Endothelial cell of umbilical vein (primary cell): Measurements from ENCODE around the gene C12orf43. TPM values are rescaled to one million over a fixed set of nuclear protein-coding genes. Genes with fewer than 3 reads are reported as not detected.

Experiments
- BruUV-seq: library from RNA; stranded (reverse); fragments of 400-500 nt; replicated peaks from 2 replicates; lab custom pipeline; 2021; lab: Mats Ljungman, UMichigan
- CTCF ChIA-PET: fragments of 300-600, 350-600 bp; sonication (Branson Sonifier 250); formaldehyde crosslinking; loops from one replicate; lab custom pipeline; 2021; ENCODE audit warnings: antibody characterized with exemption, inconsistent platforms; lab: Charles Lee
- POLR2A ChIA-PET: fragments of 300-600, 350-600 bp; sonication (Branson Sonifier 250); formaldehyde crosslinking; loops from one replicate; lab custom pipeline; 2021; ENCODE audit warnings: antibody characterized with exemption, inconsistent platforms; lab: Charles Lee
- DNase-seq: peaks from one replicate; pipeline ENCODE4 v3.0.0-alpha.2; 2011; ENCODE audit warnings: low read depth, low spot score
- FAIRE-seq: peaks from 2 replicates; lab custom pipeline; 2011; peaks lifted over from hg19 to GRCh38; lab: Jason Lieb, UNC
- H2AFZ ChIP-seq: 2 replicates; pipeline ENCODE4 v1.6.0; 2012; ENCODE audit warnings: low read depth, low read length, control low read depth, inconsistent platforms
- H3K27ac ChIP-seq: 2 replicates; pipeline ENCODE4 v1.5.1; 2011; ENCODE audit warnings: low read depth, mild to moderate bottlenecking, control low read depth, low read length, moderate library complexity; ENCODE audit not compliant: insufficient read depth
- H3K27me3 ChIP-seq, 2 experiments: 2 replicates each; pipeline versions ENCODE4 v1.6.0 to v1.6.1; 2011; ENCODE audit warnings: low read length in 2 of 2, mixed read lengths in 1 of 2; ENCODE audit not compliant: control insufficient read depth in 2 of 2, insufficient read depth in 2 of 2
- H3K36me3 ChIP-seq, 2 experiments: 2 replicates in 1 of 2; 3 replicates in 1 of 2; pipeline ENCODE4 v1.5.1; 2011; ENCODE audit warnings: low read length in 2 of 2, mild to moderate bottlenecking in 1 of 2, moderate library complexity in 1 of 2; ENCODE audit not compliant: control insufficient read depth in 2 of 2, insufficient read depth in 2 of 2; ENCODE audit errors: extremely low read depth in 1 of 2
- H3K4me1 ChIP-seq: 3 replicates; pipeline ENCODE4 v1.5.1; 2011; ENCODE audit warnings: mild to moderate bottlenecking, low read length; ENCODE audit not compliant: control insufficient read depth, insufficient read depth; ENCODE audit errors: extremely low read depth
- H3K4me2 ChIP-seq: 2 replicates; pipeline ENCODE4 v1.6.1; 2011; ENCODE audit warnings: low read length, control low read depth, mixed read lengths; ENCODE audit not compliant: insufficient read depth
- H3K4me3 ChIP-seq, 3 experiments: fragments of 200-600 bp in 1 of 3; sonication (generic), shearing (Covaris generic) in 1 of 3; replicated peaks in 1 of 3; 2 replicates each; pipeline ENCODE4 v1.5.1; 2011 to 2016; ENCODE audit warnings: control low read depth in 3 of 3, low read length in 3 of 3, mild to moderate bottlenecking in 2 of 3, inconsistent platforms in 1 of 3, low read depth in 1 of 3, moderate library complexity in 1 of 3; ENCODE audit not compliant: insufficient read depth in 1 of 3
- H3K79me2 ChIP-seq: 2 replicates; pipeline ENCODE4 v1.6.0; 2012; ENCODE audit warnings: low read length, inconsistent platforms; ENCODE audit not compliant: control insufficient read depth, insufficient read depth
- H3K9ac ChIP-seq: replicated peaks from 2 replicates; pipeline ENCODE3; 2011; ENCODE audit warnings: low read length, control low read depth; ENCODE audit not compliant: insufficient read depth; ENCODE audit errors: extremely low read depth
- H3K9me1 ChIP-seq: replicated peaks from 3 replicates; pipeline ENCODE4 v1.6.0; 2011; ENCODE audit warnings: mild to moderate bottlenecking, low read length; ENCODE audit not compliant: control insufficient read depth, insufficient read depth; ENCODE audit errors: extremely low read depth
- H3K9me3 ChIP-seq: replicated peaks from 2 replicates; pipeline ENCODE4 v1.5.1; 2012; ENCODE audit warnings: low read length, inconsistent platforms; ENCODE audit not compliant: control insufficient read depth, insufficient read depth
- H4K20me1 ChIP-seq: replicated peaks from 2 replicates; pipeline ENCODE3; 2011; ENCODE audit warnings: mild to moderate bottlenecking, low read length; ENCODE audit not compliant: control insufficient read depth, insufficient read depth; ENCODE audit errors: extremely low read depth
- CTCF ChIP-seq, 2 donors: IDR thresholded peaks; 1 replicate in 1 of 2; 2 replicates in 1 of 2; pipeline ENCODE4 v1.5.1; 2011; ENCODE audit warnings: low read length in 2 of 2, mild to moderate bottlenecking in 2 of 2, moderate library complexity in 2 of 2, control low read depth in 1 of 2, inconsistent platforms in 1 of 2, low read depth in 1 of 2; ENCODE audit not compliant: insufficient read depth in 1 of 2; ENCODE audit errors: extremely low read depth in 1 of 2
- EZH2 ChIP-seq: IDR thresholded peaks from 2 replicates; pipeline ENCODE4 v1.6.1; 2012; ENCODE audit warnings: borderline replicate concordance, low read depth, mild to moderate bottlenecking, moderate library complexity, low read length, inconsistent platforms; ENCODE audit not compliant: severe bottlenecking
- FOS ChIP-seq: IDR thresholded peaks from 2 replicates; pipeline ENCODE4 v1.6.1; 2011; ENCODE audit warnings: mild to moderate bottlenecking, low read length, moderate library complexity, borderline replicate concordance; ENCODE audit not compliant: insufficient read depth
- GATA2 ChIP-seq: IDR thresholded peaks from 2 replicates; pipeline ENCODE4 v1.7.0; 2011; ENCODE audit warnings: low read depth, mild to moderate bottlenecking, moderate library complexity, mixed read lengths, low read length; ENCODE audit not compliant: insufficient read length, insufficient read depth
- JUN ChIP-seq: IDR thresholded peaks from 2 replicates; pipeline ENCODE4 v1.6.1; 2011; ENCODE audit warnings: borderline replicate concordance, low read depth; ENCODE audit not compliant: insufficient read length, insufficient read depth
- MAX ChIP-seq: IDR thresholded peaks from 2 replicates; pipeline ENCODE4 v1.6.1; 2011; ENCODE audit not compliant: insufficient read depth, insufficient read length
- MYC ChIP-seq: IDR thresholded peaks from one replicate; pipeline ENCODE4 v1.6.1; 2011; ENCODE audit warnings: mild to moderate bottlenecking, low read depth, low read length
- POLR2A ChIP-seq: IDR thresholded peaks from 2 replicates; pipeline ENCODE4 v1.6.1; 2012; ENCODE audit warnings: low read depth, mild to moderate bottlenecking, control low read depth, low read length
- POLR2AphosphoS5 ChIP-seq: IDR thresholded peaks from 2 replicates; pipeline ENCODE4 v1.6.1; 2012; ENCODE audit warnings: low read depth, mild to moderate bottlenecking, control low read depth, low read length, moderate library complexity; ENCODE audit not compliant: insufficient read depth
- dilution Hi-C: fragments of 300-500 bp; cut with MboI; formaldehyde crosslinking; loops from one replicate; pipeline ENCODE4 v1.15.0; 2019; ENCODE audit warnings: low sequenced_read_pairs; ENCODE audit not compliant: extremely low pct_ligation_motif_present
- intact Hi-C: fragments of 100-400 bp; cut with micrococcal nuclease; formaldehyde crosslinking; loops from one replicate; pipeline ENCODE4 v1.10.0; 2022
- polyA plus RNA-seq, 4 experiments: library from polyadenylated mRNA; depleted of rRNA in 3 of 4; stranded (reverse) in 3 of 4; unstranded in 1 of 4; fragments of >200 nt; gene quantifications; 2 replicates each; pipeline versions ENCODE4 v1.2.1 to v1.2.3, GENCODE V29; 2011 to 2012; ENCODE audit warnings: missing spikeins in 1 of 4
- total RNA-seq: library from RNA; stranded (reverse); gene quantifications from 2 replicates; pipeline ENCODE4 v1.2.3, GENCODE V29; 2021

The C12orf43 gene
- total and polyA plus RNA-seq, 2 donors (not counting 3 experiments of a cell fraction or from before 2014, with no cell fraction given): 12.3 to 24.7 TPM

DNA sequence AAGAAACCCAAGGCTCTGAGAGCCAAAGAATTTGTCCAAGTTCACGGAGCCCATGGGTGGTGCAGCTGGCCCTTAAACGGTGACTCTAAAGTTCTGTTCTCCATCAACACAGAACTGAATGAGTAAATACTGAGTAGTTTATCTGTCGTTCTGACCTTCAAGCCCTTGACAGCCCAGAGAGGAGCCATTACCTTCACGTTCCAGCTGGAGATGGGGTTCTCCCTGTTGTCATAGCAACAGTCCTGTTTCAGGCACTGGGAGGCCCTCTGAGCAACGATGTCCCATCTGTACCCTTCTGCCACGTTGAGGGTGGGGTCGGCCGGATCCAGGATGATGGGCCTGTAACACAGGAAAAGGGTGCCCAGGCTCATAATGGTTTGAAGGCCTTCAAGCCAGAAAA lies 7.5 kb upstream of the C12orf43 start:
- Histone ChIP-seq H4K20me1 (no peaks in the 10 kb centered on the region), H2AFZ (no peak overlapping the region), H3K4me1 (no peaks in the 10 kb centered on the region), H3K9me1 (no peaks in the 10 kb centered on the region), H3K9ac (no peak overlapping the region), H3K27ac (no peak overlapping the region), H3K27me3 (peaks cover 3 to 10% of the 10 kb centered on the region in 2 experiments), H3K4me2 (no peak overlapping the region), H3K4me3 (no peak overlapping the region), H3K36me3 (no peaks in the 10 kb centered on the region), H3K79me2 (no peaks in the 10 kb centered on the region), H3K9me3 (no peaks in the 10 kb centered on the region)
- intact Hi-C loops (no loop called here), dilution Hi-C loops (no loop called here)
- TF ChIP-seq JUN (no peak), MYC (no peak), POLR2A (no peak), MAX (no peak), FOS (no peak), GATA2 (no peak), POLR2AphosphoS5 (no peak), CTCF (IDR thresholded peaks at IDR 0.05; ENCODE audit: extremely low read depth in 1 of 2, insufficient read depth in 1 of 2, low read depth in 1 of 2, low read length in 2 of 2) (no peak), EZH2 (no peak)
- no peak for DNase-seq
- CTCF ChIA-PET: no interaction called here
- no TSS peak for BruUV-seq
- POLR2A ChIA-PET: no interaction called here
- FAIRE-seq: no peak
